GM23248 (cell line): Measurements from ENCODE around the gene AKT2. TPM values are rescaled to one million over a fixed set of nuclear protein-coding genes. Genes with fewer than 3 reads are reported as not detected.

Experiments used
- DNase-seq: peaks from one replicate; pipeline ENCODE4 v3.0.0-alpha.2; 2015
- H2AFZ ChIP-seq: fragments of 200-600 bp; sonication (generic); 2 replicates; pipeline ENCODE4 v1.6.1; 2016; ENCODE audit warnings: antibody characterized with exemption
- H3F3A ChIP-seq: fragments of 200-600 bp; sonication (generic); 2 replicates; pipeline ENCODE4 v1.6.1; 2016; ENCODE audit warnings: mild to moderate bottlenecking, antibody characterized with exemption, mixed run types; ENCODE audit not compliant: insufficient read depth
- H3K27ac ChIP-seq: fragments of 200-600 bp; sonication (generic); 2 replicates; pipeline ENCODE4 v1.5.1; 2016; ENCODE audit warnings: mild to moderate bottlenecking
- H3K27me3 ChIP-seq: fragments of 200-600 bp; sonication (generic); replicated peaks from 2 replicates; pipeline ENCODE4 v1.6.1; 2016; ENCODE audit warnings: mild to moderate bottlenecking; ENCODE audit not compliant: insufficient read depth
- H3K36me3 ChIP-seq: fragments of 200-600 bp; sonication (generic); 2 replicates; pipeline ENCODE4 v1.6.1; 2016; ENCODE audit warnings: low read depth, mild to moderate bottlenecking
- H3K4me1 ChIP-seq: fragments of 200-600 bp; sonication (generic); 2 replicates; pipeline ENCODE4 v1.6.1; 2016; ENCODE audit warnings: mild to moderate bottlenecking; ENCODE audit not compliant: insufficient read depth
- H3K4me2 ChIP-seq: fragments of 200-600 bp; sonication (generic); one replicate; pipeline ENCODE4 v1.6.1; 2016; ENCODE audit warnings: mild to moderate bottlenecking; ENCODE audit not compliant: unreplicated experiment
- H3K4me3 ChIP-seq: fragments of 200-600 bp; sonication (generic); 2 replicates; pipeline ENCODE4 v1.5.1; 2016; ENCODE audit warnings: mild to moderate bottlenecking
- H3K79me2 ChIP-seq: fragments of 200-600 bp; sonication (generic); 2 replicates; pipeline ENCODE4 v1.6.1; 2016; ENCODE audit warnings: mild to moderate bottlenecking; ENCODE audit not compliant: insufficient read depth
- H3K9ac ChIP-seq: fragments of 200-600 bp; sonication (generic); 2 replicates; pipeline ENCODE4 v1.6.1; 2016; ENCODE audit warnings: mild to moderate bottlenecking
- H3K9me2 ChIP-seq: fragments of 200-600 bp; sonication (generic); 2 replicates; pipeline ENCODE4 v1.6.1; 2016; ENCODE audit warnings: mixed run types, mild to moderate bottlenecking, moderate library complexity; ENCODE audit not compliant: insufficient read depth
- H3K9me3 ChIP-seq: fragments of 200-600 bp; sonication (generic); one replicate; pipeline ENCODE4 v1.6.1; 2017; ENCODE audit warnings: low read depth
- H4K20me1 ChIP-seq: fragments of 200-600 bp; sonication (generic); 2 replicates; pipeline ENCODE4 v1.6.0; 2016; ENCODE audit not compliant: insufficient read depth
- EZH2 ChIP-seq: fragments of 200-600 bp; sonication (generic); IDR thresholded peaks from 2 replicates; pipeline ENCODE4 v1.6.1; 2018; ENCODE audit warnings: antibody characterized with exemption, mild to moderate bottlenecking; ENCODE audit not compliant: insufficient read depth, poor library complexity, severe bottlenecking
- EZH2phosphoT487 ChIP-seq: fragments of 200-600 bp; sonication (generic); IDR thresholded peaks from 2 replicates; pipeline ENCODE4 v1.6.1; 2018; ENCODE audit warnings: antibody characterized with exemption, moderate library complexity, mild to moderate bottlenecking, low read depth; ENCODE audit not compliant: insufficient read depth
- WGBS, 2 experiments: methylation state at CpG; one replicate each; pipeline ENCODE4 v1.1.6; 2015 to 2017; ENCODE audit warnings: low lambda C conversion rate in 2 of 2, low coverage in 1 of 2; ENCODE audit errors: missing lambda C conversion rate in 2 of 2; 5-methylcytosine and 5-hydroxymethylcytosine counted together
- in situ Hi-C: fragments of 300-500 bp; cut with MboI; formaldehyde crosslinking; loops from 2 replicates; pipeline ENCODE4 v1.15.0; 2020
- polyA plus RNA-seq: library from polyadenylated mRNA; unstranded; fragments of >200 nt; fragmentation: Nextera tagmentation; extraction: Ambion mirVana; gene quantifications from 2 replicates; pipeline ENCODE4 v1.2.1, GENCODE V29; 2016
- total RNA-seq: library from RNA; depleted of rRNA; stranded (reverse); fragments of >200 nt; shearing (Covaris generic); gene quantifications from 2 replicates; pipeline ENCODE4 v1.2.3, GENCODE V29; 2014

Gene AKT2
- total and polyA plus RNA-seq, 2 experiments from 2014 or later, result 41.5 to 123 TPM

DNA sequence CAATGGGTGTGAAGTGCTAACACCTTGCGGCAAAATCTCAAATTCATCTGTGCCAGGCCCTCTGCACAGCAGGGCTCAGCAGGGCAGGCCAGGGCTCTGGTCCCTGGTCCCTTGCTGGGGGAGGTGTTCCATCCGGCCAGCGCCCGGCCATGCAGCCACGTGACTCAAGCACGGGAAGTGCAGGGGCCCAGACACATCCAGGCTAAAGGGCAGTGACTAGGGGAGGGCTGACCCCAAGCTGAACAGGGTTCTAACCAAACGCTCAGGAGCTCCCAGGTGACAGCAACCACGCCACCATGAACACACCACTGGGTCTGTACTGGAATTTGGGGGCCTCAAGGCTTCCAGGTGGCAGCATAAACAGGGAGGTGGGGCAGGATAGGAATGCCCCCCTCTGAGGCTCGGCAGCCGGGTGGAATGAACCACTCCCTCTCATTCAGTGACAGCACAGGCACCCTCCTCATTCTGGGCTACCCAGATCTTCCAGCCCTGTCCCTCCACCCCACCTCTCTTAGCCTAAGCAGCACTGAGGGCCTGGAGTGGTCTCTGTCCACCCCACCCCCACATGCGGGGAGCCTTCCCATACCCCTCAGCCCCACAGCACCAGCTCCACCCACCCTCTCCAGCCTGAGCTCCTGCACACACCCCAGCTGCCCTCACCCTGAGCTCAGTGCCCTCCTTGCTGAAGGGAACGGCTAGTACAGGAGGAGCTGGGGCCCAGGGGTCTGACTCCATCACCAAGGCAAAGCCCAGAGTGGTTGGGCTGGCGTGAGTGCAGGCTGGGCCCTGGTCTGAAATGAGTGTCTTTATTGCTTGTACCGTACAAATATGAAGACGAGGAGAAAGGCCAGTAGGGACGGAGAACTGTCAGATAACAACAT lies 53.4 kb downstream of the AKT2 start:
- Histone ChIP-seq H3K36me3 (no peaks in the 10 kb centered on the region), H3K4me2 (no peak overlapping the region), H3K9me2 (no peaks in the 10 kb centered on the region), H3K9ac (no peak overlapping the region), H3K9me3 (no peaks in the 10 kb centered on the region), H3K4me1 (peaks cover 28% of the 10 kb centered on the region), H2AFZ (no peak overlapping the region), H4K20me1 (no peaks in the 10 kb centered on the region), H3K4me3 (no peak overlapping the region), H3K27me3 (no peaks in the 10 kb centered on the region), H3F3A (peaks cover 25% of the 10 kb centered on the region), H3K27ac (no peak overlapping the region), H3K79me2 (no peaks in the 10 kb centered on the region)
- in situ Hi-C loops, result no loop called here
- TF ChIP-seq EZH2, result no peak
- TF ChIP-seq EZH2phosphoT487, result no peak
- 77 to 78% methylated on average over 15 to 16 of the region's 16 CpGs for WGBS, 2 experiments
- no peak for DNase-seq

GRCh38 chr19:40231057-40231456 lies 54.1 kb downstream of the AKT2 start:
- Histone ChIP-seq H3K9ac (no peak overlapping the region), H3K9me3 (no peaks in the 10 kb centered on the region), H3K79me2 (no peaks in the 10 kb centered on the region), H3K9me2 (no peaks in the 10 kb centered on the region), H3K4me3 (no peak overlapping the region), H3K27me3 (no peaks in the 10 kb centered on the region), H3K4me1 (peaks cover 28% of the 10 kb centered on the region), H3K4me2 (no peak overlapping the region), H3K27ac (no peak overlapping the region), H3K36me3 (no peaks in the 10 kb centered on the region), H3F3A (peaks cover 25% of the 10 kb centered on the region), H4K20me1 (no peaks in the 10 kb centered on the region), H2AFZ (no peak overlapping the region)
- TF ChIP-seq EZH2, result no peak
- no peak for TF ChIP-seq EZH2phosphoT487
- no peak for DNase-seq
- in situ Hi-C loops, result no loop called here
- 65 to 66% methylated on average over 6 of the region's 6 CpGs for WGBS, 2 experiments

DNA sequence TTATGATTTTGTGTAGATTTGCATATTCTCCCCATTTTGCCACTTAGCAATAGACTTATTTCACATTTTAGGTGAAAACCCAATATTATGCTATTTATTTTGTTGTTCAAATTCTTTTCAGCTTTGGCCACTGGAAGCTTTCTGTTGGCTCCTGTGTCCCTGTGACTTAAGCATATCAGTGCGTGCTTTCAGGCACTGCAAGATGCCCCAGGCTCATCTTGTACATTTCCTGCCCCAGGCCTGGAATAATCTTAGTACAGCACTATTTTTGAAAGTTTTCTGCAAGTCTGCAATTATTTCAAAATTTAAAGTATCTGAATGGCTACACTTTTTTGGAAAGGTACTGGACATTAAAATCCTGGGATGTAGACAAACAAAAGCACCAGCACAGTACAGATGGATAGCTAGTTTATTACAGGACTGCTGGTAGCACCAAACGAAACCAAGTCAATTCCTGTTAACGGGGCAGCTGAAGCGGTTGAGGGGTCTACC lies 55.2 kb downstream of the AKT2 start:
- DNase-seq, result peak; percentile 52

GRCh38 chr19:40229484-40229883 lies 55.7 kb downstream of the AKT2 start:
- H3K9ac ChIP-seq, result 0 out of 2 replicates have a peak overlapping the region, but pooled peaks have one; percentile 1
- in situ Hi-C loops, result no loop called here
- peak overlapping the region; percentile 26 for H3K4me2 ChIP-seq
- 8 to 15% methylated on average over 3 of the region's 3 CpGs for WGBS, 2 experiments
- no peaks in the 10 kb centered on the region for H3K79me2 ChIP-seq
- H3K4me1 ChIP-seq, result peaks cover 28% of the 10 kb centered on the region
- H3K36me3 ChIP-seq, result no peaks in the 10 kb centered on the region
- peak; percentile 80 for DNase-seq
- no peak overlapping the region for H3K4me3 ChIP-seq
- no peaks in the 10 kb centered on the region for H3K27me3 ChIP-seq
- H3K9me2 ChIP-seq, result no peaks in the 10 kb centered on the region
- TF ChIP-seq EZH2phosphoT487 (no peak), EZH2 (no peak)
- H3K27ac ChIP-seq, result peak overlapping the region; percentile 55
- H3F3A ChIP-seq, result peaks cover 25% of the 10 kb centered on the region
- no peaks in the 10 kb centered on the region for H4K20me1 ChIP-seq
- no peak overlapping the region for H2AFZ ChIP-seq
- H3K9me3 ChIP-seq, result no peaks in the 10 kb centered on the region

More for the DNA sequence above, 55.2 kb downstream of the AKT2 start:
- Histone ChIP-seq H3K4me2 (peak overlapping the region; percentile 26), H3K9me2 (no peaks in the 10 kb centered on the region), H2AFZ (no peak overlapping the region), H3K4me1 (peaks cover 28% of the 10 kb centered on the region), H4K20me1 (no peaks in the 10 kb centered on the region), H3K27me3 (no peaks in the 10 kb centered on the region), H3K4me3 (no peak overlapping the region), H3K36me3 (no peaks in the 10 kb centered on the region), H3K79me2 (no peaks in the 10 kb centered on the region), H3K27ac (peak overlapping the region; percentile 55), H3F3A (peaks cover 25% of the 10 kb centered on the region), H3K9me3 (no peaks in the 10 kb centered on the region), H3K9ac (0 out of 2 replicates have a peak overlapping the region, but pooled peaks have one; percentile 1)
- 51 to 55% methylated on average over 4 of the region's 4 CpGs for WGBS, 2 experiments
- TF ChIP-seq EZH2 (no peak), EZH2phosphoT487 (no peak)
- in situ Hi-C loops, result no loop called here
